ENCODE measurements around the gene TICRR.

DNA sequence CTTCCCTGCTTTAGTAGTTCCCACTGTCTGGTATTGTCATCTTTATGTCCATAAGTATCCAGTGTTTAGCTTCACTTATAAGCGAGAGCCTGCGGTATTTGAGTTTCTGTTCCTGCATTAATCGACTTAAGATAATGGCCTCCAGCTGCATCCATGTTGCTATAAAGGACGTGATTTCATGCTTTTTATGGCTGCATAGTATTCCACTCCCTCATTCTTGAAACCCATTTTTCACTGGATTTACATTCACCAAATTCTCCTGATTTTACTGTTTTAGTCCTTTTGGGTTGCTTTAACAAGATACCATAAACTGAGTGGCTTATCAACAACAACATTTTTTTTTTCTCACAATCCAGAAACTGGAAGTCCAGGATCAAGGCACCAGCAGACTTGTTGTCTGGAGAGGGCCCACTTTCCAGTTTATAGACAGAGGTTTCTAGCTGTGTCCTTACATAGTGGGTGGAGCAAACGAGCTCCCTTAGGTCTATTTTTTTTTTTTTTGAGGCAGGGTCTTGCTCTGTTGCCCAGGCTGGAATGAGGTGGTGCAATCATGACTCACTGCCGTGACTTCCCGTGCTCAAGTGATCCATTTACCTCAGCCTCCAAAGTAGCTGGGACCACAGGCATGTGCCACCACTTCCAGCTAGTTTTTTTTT is 6.1 kb upstream of the TICRR start:
- TF ChIP-seq, protein P1, sequence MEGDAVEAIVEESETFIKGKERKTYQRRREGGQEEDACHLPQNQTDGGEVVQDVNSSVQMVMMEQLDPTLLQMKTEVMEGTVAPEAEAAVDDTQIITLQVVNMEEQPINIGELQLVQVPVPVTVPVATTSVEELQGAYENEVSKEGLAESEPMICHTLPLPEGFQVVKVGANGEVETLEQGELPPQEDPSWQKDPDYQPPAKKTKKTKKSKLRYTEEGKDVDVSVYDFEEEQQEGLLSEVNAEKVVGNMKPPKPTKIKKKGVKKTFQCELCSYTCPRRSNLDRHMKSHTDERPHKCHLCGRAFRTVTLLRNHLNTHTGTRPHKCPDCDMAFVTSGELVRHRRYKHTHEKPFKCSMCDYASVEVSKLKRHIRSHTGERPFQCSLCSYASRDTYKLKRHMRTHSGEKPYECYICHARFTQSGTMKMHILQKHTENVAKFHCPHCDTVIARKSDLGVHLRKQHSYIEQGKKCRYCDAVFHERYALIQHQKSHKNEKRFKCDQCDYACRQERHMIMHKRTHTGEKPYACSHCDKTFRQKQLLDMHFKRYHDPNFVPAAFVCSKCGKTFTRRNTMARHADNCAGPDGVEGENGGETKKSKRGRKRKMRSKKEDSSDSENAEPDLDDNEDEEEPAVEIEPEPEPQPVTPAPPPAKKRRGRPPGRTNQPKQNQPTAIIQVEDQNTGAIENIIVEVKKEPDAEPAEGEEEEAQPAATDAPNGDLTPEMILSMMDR (conservative IDR thresholded peaks at IDR 0.05) = no peak
- no peak for TF ChIP-seq EZH2 (IDR thresholded peaks at IDR 0.05; ENCODE audit: low read depth)
